ENCODE measurements around the gene ASB1. TPM values are rescaled to one million over a fixed set of nuclear protein-coding genes. Genes with fewer than 3 reads are reported as not detected.

The ASB1 gene
- total RNA-seq, 1 experiment from 2014 or later = 33.0 TPM

DNA sequence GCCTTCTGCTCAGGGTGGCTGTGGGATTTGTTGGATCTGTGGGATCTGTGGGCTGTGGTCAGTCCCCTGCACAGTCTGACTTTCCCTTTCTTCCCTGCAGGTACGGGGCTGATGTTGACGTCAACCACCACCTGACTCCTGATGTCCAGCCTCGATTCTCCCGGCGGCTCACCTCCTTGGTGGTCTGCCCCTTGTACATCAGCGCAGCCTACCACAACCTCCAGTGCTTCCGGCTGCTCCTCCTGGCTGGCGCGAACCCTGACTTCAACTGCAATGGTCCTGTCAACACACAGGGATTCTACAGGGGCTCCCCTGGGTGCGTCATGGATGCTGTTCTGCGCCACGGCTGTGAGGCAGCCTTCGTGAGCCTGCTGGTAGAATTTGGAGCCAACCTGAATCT lies 17.5 kb downstream of the ASB1 start:
- no peak for DNase-seq (ENCODE audit: low spot score)

DNA sequence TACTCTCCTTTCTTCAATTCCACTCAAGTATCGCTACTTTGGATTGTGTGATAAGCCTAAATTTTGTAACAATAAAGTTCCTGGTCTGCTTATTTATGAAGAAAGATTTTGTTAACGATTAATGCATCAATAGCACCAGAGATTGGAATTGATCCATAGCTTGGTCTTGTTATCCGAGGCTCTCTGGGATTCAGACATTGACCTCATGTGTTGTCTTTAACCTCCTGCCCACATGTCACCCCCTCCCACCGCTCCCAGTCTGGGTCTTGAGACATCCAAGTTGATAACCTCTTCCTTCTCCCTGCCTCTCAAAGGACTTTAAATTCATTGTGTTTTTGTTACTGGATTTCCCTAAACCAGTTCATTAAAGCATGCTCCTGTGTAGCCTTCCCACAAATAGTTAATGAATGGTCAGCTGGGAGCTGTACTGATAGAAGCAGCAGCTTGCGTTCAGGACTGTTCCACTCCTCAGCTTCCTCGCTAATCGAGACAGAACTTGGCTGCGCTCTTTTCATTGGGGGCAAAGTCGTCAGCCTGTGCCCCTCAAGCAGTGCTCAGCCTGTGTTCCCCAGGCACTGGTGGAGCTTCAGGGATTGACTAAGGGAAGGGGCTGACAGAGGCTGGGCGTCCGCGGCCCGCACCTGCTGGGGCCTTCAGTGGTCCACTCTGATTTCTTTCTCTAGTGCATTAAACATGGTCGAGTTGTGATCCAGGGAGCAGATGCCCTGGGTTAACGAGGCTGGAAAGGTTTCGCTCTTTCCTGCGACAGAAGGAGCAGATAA lies 18.9 kb downstream of the ASB1 start:
- no peak for DNase-seq (ENCODE audit: low spot score)

DNA sequence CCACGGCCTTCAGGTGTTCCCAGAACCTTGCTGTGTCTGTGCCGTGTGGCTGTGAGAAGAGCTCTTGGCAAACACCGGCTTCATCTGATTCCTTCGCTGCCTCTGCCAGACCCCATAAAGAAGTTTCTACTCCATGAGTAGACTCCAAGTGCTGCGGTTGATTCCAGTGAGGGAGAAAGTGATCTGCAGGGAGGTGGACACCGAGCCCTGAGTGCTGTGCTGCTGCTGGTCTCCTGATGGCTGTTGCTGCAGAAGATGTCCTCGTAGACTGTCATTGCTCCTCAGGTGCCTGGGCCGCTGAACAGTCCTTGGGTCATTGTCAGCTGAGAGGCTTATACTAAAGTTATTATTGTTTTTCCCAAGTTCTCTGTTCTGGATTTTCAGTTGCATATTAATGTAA lies 19.6 kb downstream of the ASB1 start:
- DNase-seq (ENCODE audit: low spot score) = no peak

DNA sequence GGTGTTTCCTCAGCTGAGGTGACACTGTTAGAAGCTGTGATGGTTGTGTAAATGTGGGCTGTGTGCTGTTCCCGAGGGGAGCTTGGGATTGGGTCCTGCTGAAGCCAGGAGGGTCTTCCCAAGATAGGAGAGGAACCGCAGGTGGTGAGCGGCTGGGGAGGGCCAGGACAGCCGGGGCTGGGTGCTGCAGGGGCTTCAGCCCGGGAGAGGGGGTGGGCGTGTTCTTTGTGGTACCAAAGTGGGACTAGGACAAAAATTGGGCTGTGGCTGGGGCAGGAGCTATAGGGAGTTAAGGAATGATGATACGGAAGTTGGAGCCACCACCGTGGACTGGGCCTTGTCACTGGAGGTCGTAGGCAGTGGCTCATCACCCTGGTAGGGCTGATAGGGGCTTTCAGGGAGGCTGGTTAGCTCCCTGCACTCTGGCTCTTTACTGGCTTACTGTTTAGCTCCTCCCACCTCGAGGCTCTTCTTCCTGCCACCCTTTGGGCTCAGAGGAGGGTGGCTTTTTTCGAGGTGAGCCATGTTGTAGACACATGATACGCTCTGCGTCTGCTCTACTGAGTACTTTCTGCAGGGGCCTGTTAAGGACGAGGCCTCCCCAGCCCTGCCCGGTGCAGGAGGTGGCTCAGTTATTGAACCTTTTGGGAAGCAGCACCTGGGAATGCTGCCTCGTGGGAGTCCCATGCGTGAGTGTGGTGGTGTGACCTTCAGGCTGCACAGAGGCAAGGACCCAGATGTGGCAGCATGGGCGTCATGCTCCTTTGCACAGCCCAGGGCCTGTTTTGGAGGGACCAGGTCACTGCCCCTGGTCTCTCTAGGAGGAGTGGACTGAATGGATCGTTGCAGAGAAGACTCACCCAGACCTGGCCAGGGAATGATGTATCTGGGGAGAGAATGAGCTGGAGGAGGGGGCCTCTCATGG lies 21.6 kb downstream of the ASB1 start:
- no peak for DNase-seq (ENCODE audit: low spot score)

DNA sequence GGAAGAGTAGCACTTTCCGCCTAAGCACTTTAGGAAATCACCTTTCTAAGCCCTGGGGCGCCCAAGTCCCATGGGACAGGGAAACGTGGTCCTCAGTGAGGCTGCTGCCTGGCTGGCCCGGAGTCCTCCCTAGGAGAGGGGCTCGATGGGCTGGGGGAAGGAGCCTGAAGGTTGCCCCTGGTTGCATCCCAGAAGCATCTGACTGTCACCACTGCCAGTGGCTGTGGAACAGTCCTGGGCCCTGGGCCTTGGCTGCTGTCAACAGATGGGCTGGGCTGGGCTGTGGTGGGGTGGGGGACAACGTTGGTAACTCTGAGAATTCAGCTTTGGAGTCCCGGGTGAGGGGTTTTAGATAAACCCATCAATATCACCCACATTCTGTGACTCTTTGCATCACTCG lies 22.5 kb downstream of the ASB1 start:
- no peak for DNase-seq (ENCODE audit: low spot score)

DNA sequence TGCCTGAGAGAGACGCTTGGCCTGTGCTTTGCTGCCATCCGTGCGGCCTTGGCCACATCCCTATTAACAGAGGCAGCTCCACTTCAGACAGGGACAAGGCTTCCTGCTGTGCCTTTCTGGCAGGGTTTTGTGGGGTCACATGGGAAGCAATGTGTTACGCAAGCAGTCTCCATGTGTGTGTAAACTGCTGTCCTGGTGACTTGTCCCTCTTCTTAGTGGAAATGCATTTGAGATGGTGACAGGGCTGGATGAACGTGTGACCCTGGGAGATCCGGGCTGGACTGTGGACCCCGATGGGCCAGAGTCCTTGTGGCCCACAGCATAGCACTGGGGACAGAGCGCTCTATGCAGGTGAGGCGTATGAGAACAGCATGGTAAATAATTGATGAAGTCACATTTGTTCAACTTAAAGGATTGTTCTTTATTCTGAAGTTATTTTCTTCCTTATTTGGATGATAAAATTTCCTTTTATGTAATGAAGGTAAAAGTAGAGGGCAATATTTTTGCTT lies 23.2 kb downstream of the ASB1 start:
- DNase-seq (ENCODE audit: low spot score) = no peak

DNA sequence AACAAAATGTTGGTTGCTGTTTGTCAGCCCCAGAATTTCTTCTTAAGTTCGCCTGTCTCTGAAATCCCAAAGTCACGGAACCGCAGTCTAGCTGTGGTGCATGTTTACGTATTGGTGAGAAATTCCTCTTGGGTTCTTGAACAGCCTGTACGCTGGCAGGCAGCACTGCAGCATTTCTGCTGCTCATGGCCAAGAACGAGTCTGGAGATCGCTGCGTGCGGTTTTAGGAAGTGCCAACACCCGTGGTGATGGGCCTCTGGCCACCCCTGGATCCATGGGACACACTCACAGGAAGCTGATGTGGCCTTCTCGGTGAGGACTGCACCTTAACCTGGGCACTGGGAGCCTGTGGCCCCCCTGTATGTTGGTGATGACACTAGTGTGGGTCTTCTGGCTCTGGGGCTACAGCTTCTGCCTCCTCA lies 23.7 kb downstream of the ASB1 start:
- DNase-seq (ENCODE audit: low spot score) = no peak

DNA sequence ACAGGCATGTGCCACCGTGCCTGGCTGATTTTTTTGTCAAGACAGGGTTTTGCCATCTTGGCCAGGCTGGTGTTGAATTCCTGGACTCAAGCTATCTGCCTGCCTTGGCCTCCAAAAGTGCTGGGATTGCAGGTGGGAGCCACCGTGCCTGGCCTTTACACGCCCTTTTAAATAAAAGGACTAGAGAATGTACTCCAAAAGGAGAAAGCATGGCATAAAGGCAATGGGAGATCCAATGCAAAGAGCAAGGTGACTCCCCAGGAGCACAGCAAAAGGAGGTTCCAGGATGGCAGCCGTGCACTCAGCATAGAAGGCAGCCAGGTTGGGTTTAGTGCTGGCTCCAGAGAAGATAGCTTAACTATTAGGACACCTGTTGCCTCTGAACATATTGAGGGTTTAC lies 27.1 kb downstream of the ASB1 start:
- DNase-seq (ENCODE audit: low spot score) = no peak

DNA sequence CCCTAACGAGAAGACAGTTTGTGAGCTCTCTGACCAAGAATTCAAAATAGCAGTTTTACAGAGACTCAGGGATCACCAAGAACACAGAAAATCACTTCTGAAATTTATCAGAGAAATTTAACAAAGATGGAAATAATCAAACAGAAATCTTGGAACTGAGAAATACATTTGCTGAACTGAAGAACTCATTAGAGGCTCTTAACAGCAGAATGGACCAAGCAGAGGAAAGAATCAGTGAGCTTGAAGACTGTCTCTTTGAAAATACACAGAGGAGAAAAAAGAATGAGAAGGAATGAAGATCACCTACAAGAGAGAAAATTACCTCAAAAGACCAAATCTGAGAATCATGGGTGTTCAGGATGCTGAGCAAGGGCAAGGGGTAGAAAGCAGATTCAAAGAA lies 29.7 kb downstream of the ASB1 start:
- DNase-seq (ENCODE audit: low spot score) = no peak

DNA sequence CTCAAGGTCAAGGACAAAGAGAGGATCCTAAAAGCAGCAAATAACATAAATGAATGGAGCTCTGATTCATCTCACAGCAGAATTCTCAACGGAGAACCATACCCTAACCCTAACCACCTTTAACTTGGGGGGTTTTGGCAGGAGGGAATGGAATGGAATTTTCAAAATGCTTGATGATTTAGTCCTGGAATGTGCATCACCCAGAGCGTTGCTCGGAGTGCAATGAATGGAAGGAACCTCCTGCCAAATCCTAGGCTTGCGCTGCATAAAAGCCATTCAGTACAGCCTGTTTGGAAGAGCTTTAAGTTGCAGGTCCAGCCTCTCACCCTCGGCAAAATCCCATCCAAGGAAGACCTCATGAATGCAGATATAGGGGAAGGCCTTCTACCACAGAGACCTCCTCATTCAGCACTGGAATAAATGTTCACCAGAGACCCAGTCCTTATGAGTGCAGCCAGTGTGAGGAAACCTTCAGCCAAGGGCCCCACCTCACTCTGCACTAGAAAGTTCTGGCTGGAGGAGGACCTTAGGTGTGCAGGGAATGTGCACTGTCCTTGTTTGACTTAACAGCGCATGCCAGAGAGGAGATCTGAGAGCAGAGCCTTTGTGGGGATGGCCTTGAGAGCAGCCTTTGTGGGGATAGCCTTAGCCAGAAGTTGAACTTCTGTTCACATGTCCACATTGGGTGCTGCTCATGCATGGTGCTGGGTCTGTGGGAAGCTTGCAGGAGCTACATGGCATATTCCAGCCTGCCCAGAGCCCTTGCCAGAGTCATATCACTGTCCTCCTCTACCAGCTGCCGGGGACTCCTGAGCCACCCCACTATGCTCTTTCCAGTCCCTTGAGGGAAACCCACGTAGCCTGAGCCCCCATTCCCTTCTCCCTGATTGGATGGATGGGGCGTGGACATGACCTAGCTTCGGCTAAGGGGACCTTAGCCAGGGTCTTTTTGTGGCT lies 30.5 kb downstream of the ASB1 start:
- DNase-seq (ENCODE audit: low spot score) = no peak

DNA sequence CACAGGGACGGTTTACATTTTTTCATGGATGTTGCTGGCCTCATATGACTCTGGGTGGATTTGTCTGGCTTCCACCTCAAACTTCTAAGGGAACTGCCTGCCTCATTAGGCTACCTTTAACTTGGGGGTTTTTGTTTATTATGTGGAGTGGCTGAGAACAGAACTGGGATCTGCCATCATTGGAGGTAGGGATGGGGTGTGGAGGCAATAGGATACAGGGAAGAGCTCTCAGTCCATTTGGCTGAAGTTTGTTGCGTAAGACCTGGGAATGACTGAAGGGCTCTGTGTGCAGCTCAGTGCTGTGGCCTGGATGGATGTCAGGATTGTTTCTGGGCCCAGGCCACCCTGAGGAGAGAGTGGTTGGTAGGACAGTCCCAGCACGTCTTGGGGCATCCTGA lies 31.2 kb downstream of the ASB1 start:
- no peak for DNase-seq (ENCODE audit: low spot score)

DNA sequence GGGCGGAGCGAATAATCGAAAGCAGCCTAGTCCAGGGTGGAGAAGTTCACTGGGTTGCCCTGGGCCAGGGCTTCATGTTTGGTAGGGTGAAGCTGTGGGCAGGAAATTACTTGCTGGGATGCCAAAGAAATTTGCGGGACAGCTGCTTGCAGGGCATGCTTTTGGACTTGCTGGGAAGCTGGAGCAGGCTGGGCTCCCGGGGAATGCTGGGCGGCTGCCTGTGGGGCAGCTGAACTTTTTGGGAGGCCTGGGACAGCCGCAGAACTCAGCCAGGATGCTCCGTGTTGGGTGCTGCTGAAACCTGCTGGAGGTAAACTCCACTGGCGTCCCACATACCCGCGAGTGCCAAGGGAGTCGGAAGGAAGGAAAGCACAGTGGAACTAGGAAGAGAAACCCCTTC lies 31.9 kb downstream of the ASB1 start:
- DNase-seq (ENCODE audit: low spot score) = no peak

DNA sequence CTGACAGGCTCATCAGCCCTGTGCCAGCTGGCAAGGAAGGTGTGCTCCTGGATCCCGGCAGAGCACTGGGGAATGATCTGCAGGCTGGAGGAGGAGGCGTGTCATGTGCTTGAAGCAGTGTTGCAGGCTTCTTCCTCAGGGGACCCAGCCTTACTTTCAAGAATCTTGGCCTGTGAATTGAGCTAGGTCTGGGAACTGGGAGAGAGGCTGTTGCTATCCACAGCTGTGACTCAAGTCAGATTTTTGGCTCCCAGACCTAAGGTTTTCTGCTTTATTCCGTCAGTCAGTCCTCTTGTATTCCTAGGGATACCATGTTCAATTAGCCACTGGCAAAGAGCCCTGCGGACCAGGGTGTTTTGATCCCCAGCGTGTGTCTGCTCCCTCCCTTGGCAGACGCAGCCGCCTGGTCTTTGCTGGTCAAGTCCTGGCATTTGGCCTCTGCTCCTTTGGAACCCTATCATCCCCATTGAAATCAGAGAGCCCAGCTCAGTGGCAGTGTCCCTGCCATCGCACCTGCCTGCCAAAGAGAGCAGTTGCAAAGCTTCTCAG lies 32.4 kb downstream of the ASB1 start:
- DNase-seq (ENCODE audit: low spot score) = no peak

DNA sequence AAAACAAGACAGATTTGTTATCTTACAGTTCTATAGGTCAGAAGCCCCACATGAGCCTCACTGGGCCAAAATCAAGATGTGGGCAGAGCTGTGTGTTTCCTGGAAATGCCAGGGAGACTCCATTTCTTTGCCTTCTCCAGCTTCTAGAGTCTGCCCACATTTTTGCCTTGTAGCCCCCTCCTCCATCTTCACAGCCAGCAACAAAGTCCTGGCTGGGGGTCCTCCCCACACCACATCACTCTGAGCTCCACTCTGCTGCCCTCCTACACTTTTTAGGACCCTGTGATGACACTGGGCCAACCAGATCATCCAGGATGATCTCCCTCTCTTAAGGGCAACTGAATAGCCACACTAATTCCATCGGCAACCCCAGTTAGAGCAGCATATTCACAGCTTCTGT lies 34.3 kb downstream of the ASB1 start:
- no peak for DNase-seq (ENCODE audit: low spot score)

DNA sequence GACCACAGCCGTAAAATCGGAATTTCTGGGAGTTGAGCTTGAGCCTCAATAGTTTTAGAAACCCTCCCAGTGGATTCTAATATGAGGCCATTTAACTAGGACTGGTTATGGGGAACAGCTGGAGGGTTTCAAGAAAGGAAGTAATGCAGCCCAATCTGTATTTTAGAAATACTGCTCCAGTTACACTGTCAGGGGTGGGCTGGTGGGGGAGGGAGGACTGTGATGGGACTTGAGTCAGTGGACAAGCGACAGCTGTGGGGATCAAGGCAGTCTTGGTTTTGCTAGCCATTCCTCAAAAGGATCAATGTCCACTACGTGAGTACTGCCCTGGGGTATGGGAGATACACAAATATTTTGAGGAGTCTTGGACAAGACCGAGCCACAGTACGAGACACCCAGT lies 34.8 kb downstream of the ASB1 start:
- DNase-seq (ENCODE audit: low spot score) = no peak

DNA sequence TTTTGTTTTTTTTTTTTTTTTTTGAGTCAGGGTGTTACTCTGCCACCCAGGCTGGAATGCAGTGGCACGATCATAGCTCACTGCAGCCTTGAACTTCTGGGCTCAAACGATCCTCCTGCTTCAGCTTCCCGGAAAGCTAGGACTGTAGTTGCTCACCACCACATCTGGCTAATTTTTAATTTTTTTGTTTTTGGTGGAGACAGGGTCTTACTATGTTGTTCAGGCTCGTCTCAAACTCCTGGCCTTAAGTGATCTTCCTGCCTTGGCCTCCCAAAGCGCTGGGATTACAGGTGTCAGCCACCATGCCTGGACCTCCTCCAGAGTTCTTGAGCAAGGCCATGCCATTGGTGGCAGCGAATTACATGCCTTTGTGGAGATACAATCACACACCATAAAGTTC lies 35.2 kb downstream of the ASB1 start:
- DNase-seq (ENCODE audit: low spot score) = no peak

DNA sequence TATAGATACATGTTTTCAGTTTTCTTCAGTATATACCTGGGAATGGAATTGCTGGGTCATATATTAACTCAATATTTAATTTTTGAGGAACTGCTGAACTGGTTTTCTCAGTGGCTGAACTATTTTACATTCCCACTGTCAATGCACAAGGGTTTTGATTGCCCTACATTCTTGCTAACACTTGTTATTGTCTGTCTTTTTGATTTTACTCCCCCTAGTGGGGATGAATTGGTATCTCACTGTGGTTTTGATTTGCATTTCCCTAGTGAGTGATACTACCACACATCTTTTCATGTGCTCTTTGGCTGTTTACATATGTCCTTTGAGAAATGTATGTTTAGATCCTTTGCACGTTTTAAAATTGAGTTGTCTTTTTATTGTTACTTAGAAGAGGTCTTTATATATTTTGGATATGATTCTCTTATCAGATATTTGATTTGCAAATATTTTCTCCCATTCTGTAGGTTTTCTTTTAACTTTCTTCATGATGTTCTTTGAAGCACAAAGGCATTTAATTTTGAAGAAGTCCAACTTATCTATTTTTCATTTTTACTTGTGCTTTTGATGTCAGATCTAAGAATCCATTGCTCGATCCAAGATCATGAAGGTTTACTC lies 36.2 kb downstream of the ASB1 start:
- peak; percentile 37 for DNase-seq (ENCODE audit: low spot score)

DNA sequence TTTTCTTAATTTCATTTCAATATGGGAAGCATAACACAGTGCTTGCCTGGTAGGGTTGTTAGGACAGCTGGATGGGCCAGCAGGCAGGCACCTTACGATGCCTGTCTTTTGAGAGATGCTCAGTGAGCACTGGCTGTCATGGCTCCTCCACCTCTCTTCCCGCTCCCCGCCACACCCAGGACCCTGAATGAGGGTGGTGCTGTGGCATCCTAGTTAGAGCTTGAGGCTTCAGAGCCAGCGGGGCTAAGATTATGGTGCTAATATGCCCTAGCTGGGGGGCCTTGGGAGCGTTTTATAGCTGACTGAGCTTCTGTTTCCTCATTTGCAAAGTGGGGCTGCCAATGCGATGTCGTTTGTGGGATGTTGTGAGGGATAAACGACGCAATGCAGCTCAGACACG lies 37.7 kb downstream of the ASB1 start:
- DNase-seq (ENCODE audit: low spot score) = no peak

DNA sequence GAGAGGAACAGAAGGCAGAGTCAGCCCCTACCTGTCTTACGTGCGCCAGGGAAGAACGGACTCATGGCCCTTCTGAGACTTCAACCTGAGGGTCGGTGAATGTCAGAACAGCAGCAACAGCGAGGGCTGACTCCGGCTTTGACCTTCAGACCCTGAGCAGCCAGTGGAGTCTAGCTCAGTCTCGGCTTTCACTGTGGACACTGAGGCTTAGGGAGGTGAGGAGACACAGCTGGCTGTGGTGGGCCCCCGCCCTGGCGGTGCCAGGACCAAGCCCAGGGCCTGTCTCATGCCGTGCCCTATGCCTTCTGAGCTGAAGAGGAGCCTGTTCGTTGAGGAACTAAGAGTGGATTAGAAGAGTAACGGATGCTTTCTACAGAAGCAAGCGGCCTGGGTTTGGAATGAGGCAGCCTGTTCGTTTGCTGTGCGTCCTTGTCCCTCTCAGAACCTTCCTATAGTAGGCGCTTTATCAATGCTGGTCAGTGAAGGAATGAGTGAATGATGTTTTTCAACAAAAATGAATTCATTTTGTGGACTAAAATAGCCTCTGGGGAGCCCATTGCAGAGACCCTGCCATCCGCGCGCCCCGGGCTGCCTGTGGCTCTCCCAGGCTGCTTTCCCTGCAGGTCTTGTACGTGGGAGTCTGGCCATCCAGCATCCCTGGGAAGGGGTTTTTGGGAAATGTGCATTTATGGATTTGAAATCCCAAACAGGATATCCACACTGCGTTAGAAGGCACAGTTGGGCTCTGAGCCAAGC lies 38.9 kb downstream of the ASB1 start:
- DNase-seq (ENCODE audit: low spot score) = no peak

DNA sequence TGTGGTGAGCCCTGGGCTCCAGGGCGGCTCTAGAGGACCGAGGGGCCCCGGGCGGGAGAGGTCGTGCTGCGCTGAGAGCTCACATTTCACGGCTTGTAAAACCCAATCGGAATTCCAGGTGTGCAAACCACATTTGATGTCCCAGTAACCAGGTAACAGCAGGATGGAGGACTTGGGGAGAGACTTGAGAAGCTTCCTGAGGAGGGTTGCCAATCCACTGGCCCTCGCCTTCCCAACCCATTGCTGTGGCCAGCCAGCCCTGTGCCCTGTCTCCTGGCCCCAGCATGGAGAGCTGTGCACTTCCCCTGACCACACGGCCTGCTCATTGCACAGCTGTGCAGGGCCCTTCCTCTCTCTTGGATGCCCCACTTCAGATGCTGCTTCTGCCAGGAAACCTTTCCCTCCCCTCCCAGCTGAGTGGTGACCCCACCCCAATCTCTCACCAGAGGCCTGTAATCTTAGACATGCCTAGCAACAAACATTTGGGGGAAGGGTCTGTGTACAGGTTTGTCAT lies 39.6 kb downstream of the ASB1 start:
- no peak for DNase-seq (ENCODE audit: low spot score)

All from H4 (cell line).